HUES48 (cell line): ENCODE measurements around the gene KRT33B.

Source experiments
- H3K27ac ChIP-seq: one replicate; pipeline ENCODE4 v1.7.0; 2013; ENCODE audit warnings: low read depth, low read length, inconsistent platforms
- H3K27me3 ChIP-seq: 2 replicates; pipeline ENCODE4 v1.6.1; 2013; ENCODE audit warnings: mild to moderate bottlenecking, low read length; ENCODE audit not compliant: control insufficient read depth, insufficient read depth
- H3K36me3 ChIP-seq: 2 replicates; pipeline ENCODE4 v1.6.1; 2013; ENCODE audit warnings: low read length; ENCODE audit not compliant: control insufficient read depth, insufficient read depth
- H3K4me1 ChIP-seq: 2 replicates; pipeline ENCODE4 v1.6.1; 2013; ENCODE audit warnings: mild to moderate bottlenecking, low read length; ENCODE audit not compliant: control insufficient read depth, insufficient read depth
- H3K4me3 ChIP-seq: 2 replicates; pipeline ENCODE4 v1.5.1; 2013; ENCODE audit warnings: mild to moderate bottlenecking, low read depth, low read length
- H3K9ac ChIP-seq: 2 replicates; pipeline ENCODE4 v1.6.1; 2013; ENCODE audit warnings: mild to moderate bottlenecking, low read depth, low read length, moderate library complexity
- H3K9me3 ChIP-seq: 2 replicates; pipeline ENCODE4 v1.6.1; 2013; ENCODE audit warnings: low read length; ENCODE audit not compliant: control insufficient read depth, insufficient read depth

Gene KRT33B

DNA sequence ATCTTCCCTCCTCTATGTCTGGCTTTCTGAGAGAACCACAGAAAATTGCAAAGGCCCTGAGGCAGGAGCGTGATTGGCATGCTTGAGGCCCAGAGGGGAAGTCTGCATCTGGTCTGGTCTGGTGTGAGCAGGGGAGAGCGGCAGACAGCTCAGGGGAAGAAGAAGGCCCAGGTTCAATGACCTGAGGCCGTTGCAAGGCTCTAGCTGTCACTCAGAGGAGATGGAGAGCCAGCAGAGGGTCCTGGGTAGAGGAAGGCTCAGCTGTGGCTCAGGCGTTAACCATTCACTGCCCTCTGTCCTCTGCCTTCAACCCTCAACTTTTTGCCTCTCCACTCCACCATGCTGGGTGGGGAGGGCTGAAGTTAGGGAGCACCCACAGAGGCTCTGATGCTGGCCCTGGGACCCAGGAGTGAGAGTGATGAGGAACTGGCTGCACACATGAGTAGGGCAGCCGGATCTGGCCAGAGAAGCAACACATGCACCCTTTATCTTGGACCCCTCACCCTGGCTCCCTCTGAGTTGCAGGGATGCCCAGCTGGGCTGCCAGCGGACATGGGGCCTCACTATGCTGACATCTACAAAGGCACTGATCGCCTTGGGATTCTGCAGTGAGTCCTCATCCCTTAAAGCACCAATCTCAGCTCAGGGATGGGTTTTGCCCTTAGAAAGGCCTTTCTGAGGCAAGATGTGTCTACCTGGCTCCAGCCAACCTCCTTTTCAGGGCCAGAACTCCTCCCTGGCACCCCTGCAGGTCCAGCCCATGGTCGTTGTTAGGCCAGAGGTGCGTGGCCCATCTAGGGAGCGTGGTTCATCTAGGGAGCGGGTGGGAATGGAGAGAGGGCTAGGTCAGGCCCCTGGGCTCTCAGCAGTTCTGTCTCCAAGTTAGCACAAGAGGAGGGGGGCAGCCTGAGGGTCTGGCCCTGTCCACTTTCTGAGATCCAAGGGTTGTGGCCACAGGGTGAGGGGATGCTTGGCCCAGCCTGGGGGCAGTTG lies 46.4 kb downstream of the KRT33B start:
- Histone ChIP-seq H3K27me3 (no peaks in the 10 kb centered on the region), H3K4me1 (no peaks in the 10 kb centered on the region), H3K9ac (no peak overlapping the region), H3K9me3 (peaks cover 8% of the 10 kb centered on the region; the same call in 1 of the 2 replicates), H3K4me3 (no peak overlapping the region), H3K36me3 (no peaks in the 10 kb centered on the region), H3K27ac (no peak overlapping the region)

DNA sequence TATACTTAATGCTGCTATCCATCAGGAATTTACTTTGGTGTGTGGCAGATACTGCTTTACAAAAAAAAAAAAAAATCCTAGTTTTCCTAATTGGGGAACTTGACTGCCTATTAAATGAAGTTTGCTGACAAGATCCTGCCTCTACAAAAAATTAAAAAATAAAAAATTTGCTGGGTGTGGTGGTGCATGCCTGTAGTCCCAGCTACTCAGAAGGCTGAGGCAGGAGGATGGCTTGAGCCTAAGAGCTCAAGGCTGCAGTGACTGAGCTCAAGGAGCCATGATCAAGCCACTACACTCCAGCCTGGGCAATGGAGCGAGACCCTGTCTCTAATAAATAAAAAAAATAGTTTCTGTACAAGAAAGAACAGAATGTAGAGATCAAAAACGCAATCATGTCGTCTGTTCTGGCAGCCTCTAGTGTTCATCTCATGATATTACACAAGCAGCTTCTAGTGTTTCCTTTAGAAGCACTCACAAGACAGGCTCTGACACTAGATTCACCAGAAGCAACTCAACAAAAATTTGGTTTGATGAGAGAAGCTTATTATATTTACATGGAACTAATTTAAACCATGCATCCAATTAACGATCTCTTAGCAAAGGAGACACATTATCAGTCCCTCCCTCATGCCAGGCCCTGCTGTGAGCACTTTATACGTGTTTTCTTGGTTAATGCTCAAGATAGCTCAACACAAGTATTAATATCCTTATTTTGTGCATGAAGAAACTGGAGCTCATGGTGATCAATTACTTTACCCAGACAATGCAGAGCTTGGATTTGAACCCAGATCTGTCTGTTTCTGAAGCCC lies 47.3 kb downstream of the KRT33B start:
- no peak overlapping the region for H3K9ac ChIP-seq
- H3K4me1 ChIP-seq, result no peaks in the 10 kb centered on the region
- no peaks in the 10 kb centered on the region for H3K36me3 ChIP-seq
- peaks cover 8% of the 10 kb centered on the region; the same call in 1 of the 2 replicates for H3K9me3 ChIP-seq
- H3K27ac ChIP-seq, result no peak overlapping the region
- H3K4me3 ChIP-seq, result no peak overlapping the region
- H3K27me3 ChIP-seq, result no peaks in the 10 kb centered on the region

DNA sequence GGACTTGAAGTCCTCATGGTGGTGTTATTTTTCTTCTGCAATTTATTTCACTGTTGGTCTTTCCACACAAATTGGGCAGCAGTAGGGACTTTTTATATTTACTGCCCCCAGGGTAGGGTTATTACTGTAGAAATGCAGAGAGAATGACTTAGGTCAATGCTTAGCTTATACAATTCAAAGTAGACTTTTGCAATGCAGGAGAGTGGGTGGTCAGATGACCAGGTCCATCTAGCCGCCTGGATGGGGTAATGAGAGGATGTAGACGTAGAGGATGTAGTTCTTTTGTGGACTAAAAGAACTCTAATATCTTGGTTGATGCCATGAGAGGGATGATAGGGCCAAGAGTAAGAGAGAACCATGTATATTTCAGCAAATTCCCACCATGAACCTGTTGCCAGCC lies 51.4 kb downstream of the KRT33B start:
- Histone ChIP-seq H3K27ac (no peak overlapping the region), H3K9me3 (peaks cover 8% of the 10 kb centered on the region; the same call in 1 of the 2 replicates), H3K4me1 (no peaks in the 10 kb centered on the region), H3K9ac (no peak overlapping the region), H3K27me3 (no peaks in the 10 kb centered on the region), H3K4me3 (no peak overlapping the region), H3K36me3 (no peaks in the 10 kb centered on the region)

DNA sequence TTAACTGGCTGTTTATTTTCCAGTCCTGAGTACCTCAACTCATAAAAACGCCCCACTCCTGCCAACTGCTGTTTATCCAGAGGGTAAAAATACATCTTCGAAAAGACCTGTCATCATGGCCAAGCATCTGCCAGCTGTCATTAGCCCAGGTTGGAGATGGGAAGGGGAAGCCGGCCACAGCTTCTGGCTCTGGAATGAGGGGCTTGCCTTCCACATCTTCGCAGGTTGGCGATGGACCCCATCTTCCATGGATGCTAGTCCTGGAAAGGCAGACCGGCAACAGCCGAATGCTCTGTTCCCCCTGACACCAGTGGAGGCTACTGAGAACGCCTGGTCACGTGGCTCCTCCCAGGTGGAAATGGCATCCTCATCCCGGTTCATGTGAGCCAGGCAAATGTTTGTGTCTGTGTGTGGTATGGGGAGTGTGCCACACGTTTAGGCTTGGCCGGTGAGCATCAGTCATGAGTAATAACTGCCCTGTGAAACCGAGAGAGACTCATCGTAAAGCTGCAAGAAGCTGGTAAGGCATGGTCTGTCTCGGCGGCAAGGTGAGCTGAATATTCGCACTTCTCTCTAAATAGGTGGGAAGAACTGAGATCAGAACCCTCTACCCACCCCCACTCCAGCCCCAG lies 53.7 kb downstream of the KRT33B start:
- H3K9me3 ChIP-seq, result peaks cover 8% of the 10 kb centered on the region; the same call in 1 of the 2 replicates
- H3K36me3 ChIP-seq, result no peaks in the 10 kb centered on the region
- H3K9ac ChIP-seq, result no peak overlapping the region
- no peak overlapping the region for H3K4me3 ChIP-seq
- H3K4me1 ChIP-seq, result no peaks in the 10 kb centered on the region
- H3K27ac ChIP-seq, result no peak overlapping the region
- H3K27me3 ChIP-seq, result no peaks in the 10 kb centered on the region

DNA sequence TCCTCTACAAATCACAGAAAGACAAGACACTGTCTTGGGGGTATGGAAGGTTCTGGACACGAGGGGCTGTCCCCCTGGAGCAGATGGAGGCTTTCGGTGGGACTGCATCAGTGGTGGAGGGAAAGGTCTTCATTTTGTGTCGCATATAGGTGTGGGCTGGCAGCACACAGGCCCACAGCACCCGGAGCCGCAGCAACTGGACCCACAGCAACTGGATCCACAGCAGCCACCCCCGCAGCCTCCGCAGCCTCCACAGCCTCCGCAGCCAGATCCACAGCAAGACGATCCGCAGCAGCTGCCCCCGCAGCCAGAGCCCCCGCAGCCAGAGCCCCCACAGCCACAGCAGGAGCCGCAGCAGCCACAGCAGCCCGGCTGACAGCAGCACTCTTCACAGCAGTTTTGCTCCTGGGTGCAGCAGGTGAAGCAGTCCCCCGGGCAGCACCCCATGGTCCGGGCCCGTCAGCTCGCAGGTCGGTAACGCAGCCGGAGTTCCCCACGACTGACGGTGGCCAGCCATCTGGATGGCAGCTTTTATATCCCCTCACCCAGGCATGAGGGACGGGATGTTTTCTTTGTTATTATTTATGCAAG lies 54.3 kb downstream of the KRT33B start, which contains the start of gene KRTAP17-1:
TSS of gene KRTAP17-1 (minus strand) at position 507 of the 591 bp plus-strand sequence. CDS start at position 447, 60 bp downstream.
- no peaks in the 10 kb centered on the region for H3K4me1 ChIP-seq
- H3K27ac ChIP-seq, result no peak within 1 kb of the TSS
- H3K9me3 ChIP-seq, result peaks cover 6% of the 10 kb centered on the region; the same call in 1 of the 2 replicates

More for the DNA sequence above, 54.3 kb downstream of the KRT33B start, which contains the start of gene KRTAP17-1:
- Histone ChIP-seq H3K36me3 (no peaks in the 10 kb centered on the region), H3K9ac (no peak within 1 kb of the TSS), H3K27me3 (no peaks in the 10 kb centered on the region), H3K4me3 (no peak within 1 kb of the TSS)
